HL-60 (cell line): Measurements from ENCODE around the gene UFC1.
A peak's percentile ranks its signal among the peaks of the same experiment; 100 is the strongest.

ENCODE experiments used
- DNase-seq, 2 experiments: peaks; one replicate each; pipeline ENCODE4 v3.0.0-alpha.2; 2010 to 2020; ENCODE audit warnings: low read depth in 1 of 2, low spot score in 1 of 2
- H3K27ac ChIP-seq: fragments of 250-450 bp; sonication (Bioruptor Pico); replicated peaks from 2 replicates; pipeline ENCODE4 v1.5.1; 2020; ENCODE audit warnings: mild to moderate bottlenecking, moderate library complexity
- H3K27me3 ChIP-seq: fragments of 250-450 bp; sonication (Bioruptor Pico); 2 replicates; pipeline ENCODE4 v1.5.1; 2021; ENCODE audit warnings: mild to moderate bottlenecking, moderate library complexity; ENCODE audit not compliant: insufficient read depth, poor library complexity, severe bottlenecking
- H3K4me3 ChIP-seq: replicated peaks from 2 replicates; pipeline ENCODE4 v1.5.1; 2011; ENCODE audit warnings: mild to moderate bottlenecking, control low read depth, low read length; ENCODE audit not compliant: insufficient read depth
- CTCF ChIP-seq: IDR thresholded peaks from one replicate; pipeline ENCODE4 v1.5.1; 2011; ENCODE audit warnings: low read length, control low read depth, inconsistent platforms; ENCODE audit not compliant: insufficient read depth
- GABPA ChIP-seq: IDR thresholded peaks from 2 replicates; pipeline ENCODE4 v1.6.1; 2012; ENCODE audit warnings: low read depth
- POLR2AphosphoS5 ChIP-seq: IDR thresholded peaks from 2 replicates; pipeline ENCODE4 v1.6.1; 2012; ENCODE audit warnings: low read depth
- REST ChIP-seq: IDR thresholded peaks from 2 replicates; pipeline ENCODE4 v1.6.1; 2012; ENCODE audit warnings: low read depth; ENCODE audit not compliant: insufficient replicate concordance
- SPI1 ChIP-seq: IDR thresholded peaks from 2 replicates; pipeline ENCODE4 v1.6.1; 2012; ENCODE audit warnings: low read depth, mild to moderate bottlenecking, borderline replicate concordance

UFC1 gene

GRCh38 chr1:161174911-161175310 lies 21.1 kb downstream of the UFC1 start:
- H3K27me3 ChIP-seq = no peaks in the 10 kb centered on the region
- TF ChIP-seq POLR2AphosphoS5 (no peak), CTCF (no peak), REST (no peak), SPI1 (no peak), GABPA (no peak)
- H3K27ac ChIP-seq = no peak overlapping the region
- DNase-seq = no peak
- H3K4me3 ChIP-seq = no peak overlapping the region

- DNase-seq = no peak
- peak overlapping the region; percentile 86; the same call in 1 of the 2 replicates for H3K4me3 ChIP-seq
- no peaks in the 10 kb centered on the region for H3K27me3 ChIP-seq
- H3K27ac ChIP-seq = no peak overlapping the region
- TF ChIP-seq CTCF = no peak
- no peak for TF ChIP-seq REST
- TF ChIP-seq POLR2AphosphoS5 = no peak
- no peak for TF ChIP-seq SPI1
- no peak for TF ChIP-seq GABPA
Measured at GRCh38 chr1:161175771-161176453, 22.1 kb downstream of the UFC1 start.

GRCh38 chr1:161176468-161177111 lies 22.8 kb downstream of the UFC1 start:
- Histone ChIP-seq H3K4me3 (peak overlapping the region; percentile 86), H3K27me3 (no peaks in the 10 kb centered on the region), H3K27ac (peak overlapping the region; percentile 73)
- no peak for TF ChIP-seq POLR2AphosphoS5
- no peak for TF ChIP-seq CTCF
- TF ChIP-seq SPI1 = no peak
- no peak for TF ChIP-seq GABPA
- TF ChIP-seq REST = no peak
- no peak for DNase-seq
